GM21515 (cell line): ENCODE data around the gene KIF3C.
A peak's percentile ranks its signal among the peaks of the same experiment; 100 is the strongest.
"Not testable (repeated sequence)": the region's sequence is repeated elsewhere in the genome, so short reads cannot be mapped to it uniquely, and the experiment has no call there.

Experiments used
- ATAC-seq: cut with Tn5 transposase; IDR thresholded peaks from one replicate; pipeline ENCODE4 v1.9.1; 2021; ENCODE audit not compliant: unreplicated experiment

The KIF3C gene

GRCh38 chr2:25982273-25982967, at the start of gene KIF3C:
TSS of gene KIF3C (minus strand) at chr2:25982497. CDS start at chr2:25981917, 580 bp downstream.
- ATAC-seq: peak; percentile 71

- ATAC-seq: not testable (repeated sequence)
Observed at GRCh38 chr2:26028083-26028482, 45.8 kb upstream of the KIF3C start.

GRCh38 chr2:26025509-26025908, 43.2 kb upstream of the KIF3C start:
- ATAC-seq: no peak

GRCh38 chr2:26024260-26024659, 42.0 kb upstream of the KIF3C start:
- ATAC-seq: no peak

- no peak for ATAC-seq
Observed at GRCh38 chr2:26020231-26020640, 37.9 kb upstream of the KIF3C start.

- no peak for ATAC-seq
Observed at GRCh38 chr2:26018184-26019055, 36.1 kb upstream of the KIF3C start.

- no peak for ATAC-seq
Observed at GRCh38 chr2:26017464-26018183, 35.3 kb upstream of the KIF3C start.

- not testable (repeated sequence) for ATAC-seq
Observed at GRCh38 chr2:26016706-26017045, 34.4 kb upstream of the KIF3C start.

GRCh38 chr2:26016012-26016705, 33.9 kb upstream of the KIF3C start:
- ATAC-seq: no peak

- ATAC-seq: no peak
Observed at GRCh38 chr2:26013668-26014067, 31.4 kb upstream of the KIF3C start.

GRCh38 chr2:26011990-26012856, 29.9 kb upstream of the KIF3C start:
- ATAC-seq: no peak

- no peak for ATAC-seq
Observed at GRCh38 chr2:26011609-26011989, 29.3 kb upstream of the KIF3C start.

GRCh38 chr2:26010943-26011342, 28.6 kb upstream of the KIF3C start:
- no peak for ATAC-seq

GRCh38 chr2:26009567-26009963, 27.3 kb upstream of the KIF3C start:
- ATAC-seq: no peak

GRCh38 chr2:26008851-26009566, 26.7 kb upstream of the KIF3C start:
- no peak for ATAC-seq

GRCh38 chr2:26008095-26008494, 25.8 kb upstream of the KIF3C start:
- no peak for ATAC-seq

GRCh38 chr2:26002632-26003310, 20.5 kb upstream of the KIF3C start:
- ATAC-seq: no peak

GRCh38 chr2:26001743-26002351, 19.6 kb upstream of the KIF3C start:
- no peak for ATAC-seq
